OCI-LY3 (cell line): ENCODE measurements around the gene SMAD3.

Experiments
- EZH2phosphoT487 ChIP-seq: fragments of 200-600 bp; shearing (Covaris generic); IDR thresholded peaks from 2 replicates; pipeline ENCODE4 v1.6.1; 2018; ENCODE audit warnings: antibody characterized with exemption, mixed run types, low read depth
- TF ChIP-seq, protein P1 (sequence below): fragments of 200-600, 300-600 bp; sonication (generic); IDR thresholded peaks from 2 replicates; pipeline ENCODE4 v1.5.1; 2014; ENCODE audit warnings: antibody characterized with exemption, low read length, low read depth

DNA sequence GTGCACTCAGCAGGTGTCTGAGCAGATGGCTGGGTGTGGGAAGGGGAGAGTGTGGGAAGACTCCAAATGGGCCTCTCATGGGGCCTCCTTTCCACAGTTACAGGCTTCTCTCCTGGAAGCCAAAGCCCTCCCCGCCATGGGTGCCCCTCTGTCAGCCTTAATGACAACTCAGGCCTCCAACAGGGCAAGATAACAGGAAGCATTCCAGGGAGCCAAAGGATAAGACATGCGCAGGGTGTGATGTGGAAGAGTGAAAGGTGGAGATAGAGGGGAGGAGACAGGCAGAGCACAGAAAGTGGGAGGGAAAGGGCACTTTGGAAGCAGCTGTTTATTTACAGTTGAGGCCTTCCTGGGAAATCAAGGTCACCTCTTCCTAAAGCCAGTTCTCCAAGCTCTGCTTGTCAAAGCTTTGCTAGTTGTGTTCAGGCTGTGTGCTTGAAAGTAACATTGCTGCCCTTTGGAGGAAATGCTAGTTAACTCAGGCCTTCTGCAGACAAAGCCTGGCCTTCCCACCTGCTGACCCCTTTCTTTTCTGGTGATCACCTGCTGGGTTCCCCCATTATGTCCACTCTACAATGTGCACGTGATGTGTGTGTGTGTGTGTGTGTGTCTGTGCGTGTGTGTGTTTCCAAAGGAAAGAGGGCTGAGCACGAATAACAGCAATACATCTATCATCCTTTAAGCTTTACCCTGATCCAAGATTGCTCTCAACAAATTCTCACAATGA is 35.2 kb upstream of the SMAD3 start:
- TF ChIP-seq, protein P1, sequence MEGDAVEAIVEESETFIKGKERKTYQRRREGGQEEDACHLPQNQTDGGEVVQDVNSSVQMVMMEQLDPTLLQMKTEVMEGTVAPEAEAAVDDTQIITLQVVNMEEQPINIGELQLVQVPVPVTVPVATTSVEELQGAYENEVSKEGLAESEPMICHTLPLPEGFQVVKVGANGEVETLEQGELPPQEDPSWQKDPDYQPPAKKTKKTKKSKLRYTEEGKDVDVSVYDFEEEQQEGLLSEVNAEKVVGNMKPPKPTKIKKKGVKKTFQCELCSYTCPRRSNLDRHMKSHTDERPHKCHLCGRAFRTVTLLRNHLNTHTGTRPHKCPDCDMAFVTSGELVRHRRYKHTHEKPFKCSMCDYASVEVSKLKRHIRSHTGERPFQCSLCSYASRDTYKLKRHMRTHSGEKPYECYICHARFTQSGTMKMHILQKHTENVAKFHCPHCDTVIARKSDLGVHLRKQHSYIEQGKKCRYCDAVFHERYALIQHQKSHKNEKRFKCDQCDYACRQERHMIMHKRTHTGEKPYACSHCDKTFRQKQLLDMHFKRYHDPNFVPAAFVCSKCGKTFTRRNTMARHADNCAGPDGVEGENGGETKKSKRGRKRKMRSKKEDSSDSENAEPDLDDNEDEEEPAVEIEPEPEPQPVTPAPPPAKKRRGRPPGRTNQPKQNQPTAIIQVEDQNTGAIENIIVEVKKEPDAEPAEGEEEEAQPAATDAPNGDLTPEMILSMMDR: no peak
- no peak for TF ChIP-seq EZH2phosphoT487
